Activated CD4-positive, alpha-beta T cell treated with anti-CD3 and anti-CD28 coated beads, Interleukin-2, amount 10 ng/mL, durations not matched to agents 7 days and 5 days (primary cell): ENCODE results near the gene RNF207. TPM values are rescaled to one million over a fixed set of nuclear protein-coding genes. Genes with fewer than 3 reads are reported as not detected.

Experiments used
- CTCF ChIA-PET: fragments of 350-600 bp; sonication (Branson Sonifier 250); formaldehyde crosslinking; loops from one replicate; lab custom pipeline; 2021; ENCODE audit warnings: antibody characterized with exemption; lab: Charles Lee
- POLR2A ChIA-PET: fragments of 350-600 bp; sonication (Branson Sonifier 250); formaldehyde crosslinking; loops from one replicate; lab custom pipeline; 2021; ENCODE audit warnings: antibody characterized with exemption; lab: Charles Lee
- DNase-seq: peaks from one replicate; pipeline ENCODE4 v3.0.0-alpha.2; 2020
- H3K27ac Mint-ChIP-seq: one replicate; pipeline ENCODE4 v1.8.0; 2021; ENCODE audit warnings: mild to moderate bottlenecking, moderate library complexity, mixed read lengths
- H3K27me3 Mint-ChIP-seq: one replicate; pipeline ENCODE4 v1.8.0; 2021; ENCODE audit warnings: mixed read lengths
- H3K36me3 Mint-ChIP-seq: one replicate; pipeline ENCODE4 v1.8.0; 2021; ENCODE audit warnings: low read depth, mixed read lengths
- H3K4me1 Mint-ChIP-seq: one replicate; pipeline ENCODE4 v1.8.0; 2021; ENCODE audit warnings: mixed read lengths
- H3K4me3 Mint-ChIP-seq: one replicate; pipeline ENCODE4 v1.8.0; 2021; ENCODE audit warnings: mild to moderate bottlenecking, moderate library complexity, mixed read lengths
- H3K9me3 Mint-ChIP-seq: one replicate; pipeline ENCODE4 v1.8.0; 2021; ENCODE audit warnings: mixed read lengths
- total RNA-seq, 2 experiments: library from RNA; stranded (reverse); gene quantifications; one replicate each; pipeline ENCODE4 v1.2.3, GENCODE V29; 2021

Gene RNF207
- total RNA-seq, 2 experiments from 2014 or later = 4.0 to 7.4 TPM

DNA sequence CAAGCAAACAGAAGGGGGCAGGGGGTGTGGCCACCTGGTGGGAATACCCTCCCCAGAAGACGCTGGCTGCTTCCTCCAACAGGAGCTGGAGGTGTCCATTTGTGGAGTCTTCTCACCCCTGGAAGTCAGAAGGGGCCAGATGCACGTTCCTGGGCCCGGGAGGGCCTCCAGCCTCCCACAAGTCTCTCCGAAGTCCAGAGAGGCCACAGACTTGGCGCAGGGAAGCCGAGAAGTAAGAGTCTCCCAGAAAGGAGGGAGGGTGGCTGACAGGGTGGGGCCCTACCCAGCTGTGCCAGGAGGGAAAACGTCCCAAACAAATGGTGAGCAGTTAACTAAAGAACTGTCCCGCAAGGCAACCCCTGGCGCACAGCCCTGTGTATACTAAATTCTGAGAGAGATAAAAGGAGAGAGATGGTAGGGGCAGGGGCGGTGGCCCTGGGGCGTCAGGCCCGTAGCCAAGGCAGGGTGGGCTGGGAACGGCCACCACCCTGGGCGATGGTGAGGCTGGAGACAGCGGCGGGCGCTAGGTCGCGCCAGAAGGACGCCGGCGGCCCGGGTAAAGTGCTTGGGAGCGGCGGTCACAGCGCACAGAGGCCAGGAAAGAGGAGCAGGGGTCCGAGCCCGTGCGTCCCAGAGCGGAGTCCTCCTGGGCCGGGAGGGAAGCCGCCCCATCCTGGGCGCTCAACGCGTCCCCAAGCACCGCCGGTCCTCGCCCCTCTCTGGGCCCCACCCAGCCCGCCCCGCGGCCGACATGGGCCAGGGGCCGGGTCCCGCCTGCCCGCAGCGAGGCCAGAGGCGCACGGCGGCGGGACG is 27.0 kb upstream of the RNF207 start:
- ChIA-PET POLR2A (no interaction called here), CTCF (no interaction called here)
- H3K9me3 Mint-ChIP-seq = no peaks in the 10 kb centered on the region
- no peaks in the 10 kb centered on the region for H3K36me3 Mint-ChIP-seq
- no peak overlapping the region for H3K27ac Mint-ChIP-seq
- peaks cover 6% of the 10 kb centered on the region for H3K4me1 Mint-ChIP-seq
- H3K27me3 Mint-ChIP-seq = peaks cover 38% of the 10 kb centered on the region
- H3K4me3 Mint-ChIP-seq = no peak overlapping the region
- no peak for DNase-seq

DNA sequence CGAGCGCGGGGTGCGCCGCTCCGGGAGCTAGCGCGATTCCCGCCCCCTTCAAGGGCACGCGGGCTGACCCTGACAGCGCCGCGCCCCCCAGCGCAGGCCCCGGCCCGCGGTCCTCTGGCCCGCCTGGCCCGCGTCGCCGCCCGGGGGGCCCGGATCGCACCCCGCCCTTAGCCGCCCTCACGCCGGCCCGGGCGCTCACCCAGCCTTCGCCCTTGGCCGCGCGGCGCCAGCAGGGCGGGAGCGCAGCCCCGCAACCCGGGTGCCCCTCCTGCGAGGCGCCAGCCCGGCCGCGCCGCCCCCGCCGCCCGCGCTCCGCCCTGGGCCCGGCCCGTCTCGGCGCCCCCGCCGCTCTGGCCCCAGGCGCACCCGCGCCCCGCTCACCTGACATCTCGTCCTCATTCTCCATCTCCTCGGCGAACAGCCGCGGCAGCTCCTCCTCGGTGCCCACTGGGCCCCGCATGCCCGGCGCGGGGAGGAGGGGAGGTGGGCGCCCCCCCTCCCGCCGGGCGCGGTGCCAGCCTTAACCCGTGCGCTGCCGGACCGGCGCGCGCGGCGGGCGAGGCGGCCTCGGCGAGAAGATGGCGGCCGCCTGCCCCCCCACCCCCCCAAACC is 26.2 kb upstream of the RNF207 start:
- POLR2A ChIA-PET = no interaction called here
- no peak for DNase-seq
- no peaks in the 10 kb centered on the region for H3K9me3 Mint-ChIP-seq
- peaks cover 6% of the 10 kb centered on the region for H3K36me3 Mint-ChIP-seq
- CTCF ChIA-PET = no interaction called here
- H3K27ac Mint-ChIP-seq = no peak overlapping the region
- H3K4me3 Mint-ChIP-seq = no peak overlapping the region
- peaks cover 6% of the 10 kb centered on the region for H3K4me1 Mint-ChIP-seq
- H3K27me3 Mint-ChIP-seq = peaks cover 38% of the 10 kb centered on the region

DNA sequence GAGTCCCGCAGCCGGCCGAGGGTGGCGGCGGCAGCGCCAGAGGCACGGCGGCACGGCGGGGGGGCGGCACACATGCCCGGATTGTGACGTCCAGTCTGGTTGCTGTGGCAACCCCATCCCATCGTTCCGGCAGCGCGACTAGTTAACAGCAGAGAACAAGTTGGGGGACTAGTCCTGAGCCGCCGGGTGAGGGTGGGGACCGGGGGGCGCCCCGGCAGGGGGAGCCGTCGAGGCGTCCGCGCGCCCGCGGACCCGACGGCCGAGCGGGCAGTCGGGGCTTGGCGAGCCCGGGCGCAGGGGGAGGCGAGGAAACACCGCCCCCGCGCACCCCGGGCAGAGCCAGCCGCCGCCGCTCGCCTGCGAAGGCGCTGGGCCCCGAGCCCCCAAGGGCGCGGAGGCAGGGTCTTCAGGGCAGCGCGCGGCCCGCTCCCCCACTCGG is 25.6 kb upstream of the RNF207 start, which contains the start of gene CHD5:
Gene CHD5 (minus strand): TSS at position 54 of the 439 bp plus-strand sequence. CDS start 298 bp downstream, outside the sequence.
- DNase-seq = no peak
- Mint-ChIP-seq H3K9me3 (no peaks in the 10 kb centered on the region), H3K4me1 (peaks cover 6% of the 10 kb centered on the region), H3K27me3 (peaks cover 38% of the 10 kb centered on the region), H3K4me3 (peak within 1 kb of the TSS; percentile 27), H3K36me3 (peaks cover 12% of the 10 kb centered on the region), H3K27ac (no peak within 1 kb of the TSS)
- POLR2A ChIA-PET = no interaction called here
- CTCF ChIA-PET = no interaction called here

DNA sequence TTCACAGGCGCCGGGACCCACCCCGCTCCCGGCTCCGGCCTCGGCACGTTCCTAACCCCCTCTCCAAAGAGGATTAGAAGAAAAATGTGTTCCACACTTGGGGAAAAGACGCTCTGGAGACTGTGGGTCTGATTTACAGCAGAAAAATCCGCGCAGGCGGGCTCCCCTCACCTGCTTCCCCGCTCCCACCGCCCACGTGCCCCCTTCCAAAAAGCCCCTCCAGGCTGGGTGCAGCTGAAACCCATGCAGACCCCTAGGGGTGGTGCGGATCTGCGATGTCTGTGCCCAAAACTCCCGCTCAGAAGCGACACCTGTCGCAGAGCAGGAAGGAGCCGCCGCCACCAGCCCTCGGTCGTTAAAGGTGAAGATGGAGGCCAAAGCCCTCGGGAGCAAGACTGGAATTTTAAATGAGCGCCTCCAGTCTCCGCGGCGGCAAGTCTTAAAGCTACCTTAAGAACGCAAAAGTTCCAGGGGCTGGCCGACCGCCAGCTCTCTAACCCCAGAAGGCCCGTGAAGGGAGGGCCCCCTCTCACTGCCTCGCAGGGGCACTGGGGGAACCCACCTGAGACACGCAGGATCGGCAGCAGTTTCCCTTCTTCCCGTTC is 25.1 kb upstream of the RNF207 start:
- H3K36me3 Mint-ChIP-seq = peaks cover 13% of the 10 kb centered on the region
- H3K9me3 Mint-ChIP-seq = no peaks in the 10 kb centered on the region
- H3K27ac Mint-ChIP-seq = no peak overlapping the region
- peak overlapping the region; percentile 27 for H3K4me3 Mint-ChIP-seq
- H3K27me3 Mint-ChIP-seq = peaks cover 38% of the 10 kb centered on the region
- CTCF ChIA-PET = no interaction called here
- DNase-seq = no peak
- POLR2A ChIA-PET = no interaction called here
- H3K4me1 Mint-ChIP-seq = peaks cover 8% of the 10 kb centered on the region

DNA sequence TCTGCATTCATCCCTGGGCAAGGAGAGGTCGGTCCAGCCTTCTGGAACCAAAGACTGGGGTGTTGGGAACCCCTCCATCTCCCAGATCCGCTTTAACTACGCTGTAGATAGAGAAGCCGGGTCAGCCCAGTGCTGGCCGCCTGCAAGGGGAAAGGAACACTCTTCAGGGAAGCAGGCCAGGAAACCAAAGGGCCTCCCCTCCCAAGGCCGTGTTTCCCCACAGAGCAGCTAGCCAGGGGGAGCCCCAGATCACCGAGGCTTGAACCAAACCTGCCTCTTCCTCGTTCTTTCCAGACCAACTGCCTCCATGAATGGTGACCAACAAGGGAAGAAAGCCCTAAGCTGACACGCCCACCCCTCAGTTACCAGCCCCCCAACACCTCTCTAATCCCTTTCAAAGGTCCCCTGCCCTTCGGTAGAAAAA is 24.6 kb upstream of the RNF207 start:
- no peak overlapping the region for H3K27ac Mint-ChIP-seq
- no peak for DNase-seq
- no peak overlapping the region for H3K4me3 Mint-ChIP-seq
- peaks cover 17% of the 10 kb centered on the region for H3K36me3 Mint-ChIP-seq
- CTCF ChIA-PET = no interaction called here
- H3K4me1 Mint-ChIP-seq = peaks cover 12% of the 10 kb centered on the region
- H3K9me3 Mint-ChIP-seq = no peaks in the 10 kb centered on the region
- peaks cover 38% of the 10 kb centered on the region for H3K27me3 Mint-ChIP-seq
- POLR2A ChIA-PET = no interaction called here

DNA sequence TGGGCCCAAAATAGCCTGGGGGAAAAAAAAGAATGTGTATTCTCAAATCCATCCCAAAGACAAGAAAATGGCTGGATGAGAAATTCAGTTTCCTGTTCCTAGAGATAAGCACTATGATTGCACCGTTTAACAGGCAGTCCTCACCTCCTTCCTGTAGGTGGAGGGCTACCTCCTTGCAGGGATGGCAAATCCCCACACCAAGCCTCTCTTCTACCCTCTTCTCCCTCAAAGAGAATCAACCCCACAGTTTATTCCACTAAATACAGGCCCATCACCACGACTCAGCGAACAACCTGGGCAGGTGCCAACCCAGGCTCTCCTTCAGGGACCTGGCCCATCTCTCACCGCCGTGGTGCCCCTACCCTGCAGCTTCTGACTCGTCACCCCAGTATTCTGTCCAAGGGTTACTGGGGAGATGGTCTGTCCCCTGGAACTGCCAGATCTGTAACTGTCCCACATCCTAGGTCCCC is 22.4 kb upstream of the RNF207 start:
- POLR2A ChIA-PET = no interaction called here
- peaks cover 28% of the 10 kb centered on the region for H3K36me3 Mint-ChIP-seq
- CTCF ChIA-PET = interaction anchor here (1.5 kb wide), 1 partner anchor 15 kb away, joined by 4 read pairs; no protein-coding TSS in a partner anchor
- H3K27ac Mint-ChIP-seq = no peak overlapping the region
- H3K27me3 Mint-ChIP-seq = peaks cover 20% of the 10 kb centered on the region
- no peak overlapping the region for H3K4me3 Mint-ChIP-seq
- DNase-seq = no peak
- H3K9me3 Mint-ChIP-seq = no peaks in the 10 kb centered on the region
- peaks cover 18% of the 10 kb centered on the region for H3K4me1 Mint-ChIP-seq

DNA sequence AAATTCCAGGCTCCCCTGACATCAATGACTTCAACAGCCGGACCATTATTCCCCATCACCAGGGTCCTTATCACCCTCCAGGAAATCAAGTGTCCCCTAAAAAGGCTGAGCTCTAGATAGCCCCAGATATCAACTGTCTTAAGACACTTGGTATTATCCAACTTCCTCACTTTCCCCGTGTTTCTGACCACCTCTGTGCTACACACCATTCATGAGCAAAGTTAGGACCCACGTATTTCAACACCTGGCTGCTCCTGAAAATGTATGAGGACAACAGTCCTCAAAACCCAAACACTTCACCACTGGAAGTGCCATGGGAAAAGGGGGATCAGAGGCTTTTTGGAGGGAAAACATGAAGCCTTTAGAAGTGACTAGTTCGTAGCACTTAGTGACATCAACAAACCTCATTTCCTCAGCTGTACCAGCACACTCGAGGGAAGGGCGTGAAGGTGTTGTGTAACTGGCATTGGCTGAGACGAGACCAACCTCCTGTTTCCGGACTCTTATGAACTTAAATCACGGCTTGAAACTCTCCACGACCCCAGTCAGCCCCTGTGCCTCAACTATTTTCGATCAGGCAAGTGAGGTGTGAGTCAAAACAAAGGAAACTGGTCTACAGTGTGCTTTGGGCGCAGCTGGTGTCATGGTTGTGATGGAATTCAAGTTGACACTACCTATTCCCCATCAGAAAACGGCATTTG is 21.7 kb upstream of the RNF207 start:
- Mint-ChIP-seq H3K4me3 (no peak overlapping the region), H3K9me3 (no peaks in the 10 kb centered on the region), H3K36me3 (peaks cover 32% of the 10 kb centered on the region), H3K27ac (peak overlapping the region; percentile 25), H3K27me3 (peaks cover 16% of the 10 kb centered on the region), H3K4me1 (peaks cover 20% of the 10 kb centered on the region)
- ChIA-PET CTCF (interaction anchor here (1.5 kb wide), 2 partner anchors 10 to 14 kb away, joined by 3 to 4 read pairs; no protein-coding TSS in a partner anchor), POLR2A (interaction anchor here (0.8 kb wide), 1 partner anchor 59 kb away, joined by 3 read pairs; no protein-coding TSS in a partner anchor)
- no peak for DNase-seq

DNA sequence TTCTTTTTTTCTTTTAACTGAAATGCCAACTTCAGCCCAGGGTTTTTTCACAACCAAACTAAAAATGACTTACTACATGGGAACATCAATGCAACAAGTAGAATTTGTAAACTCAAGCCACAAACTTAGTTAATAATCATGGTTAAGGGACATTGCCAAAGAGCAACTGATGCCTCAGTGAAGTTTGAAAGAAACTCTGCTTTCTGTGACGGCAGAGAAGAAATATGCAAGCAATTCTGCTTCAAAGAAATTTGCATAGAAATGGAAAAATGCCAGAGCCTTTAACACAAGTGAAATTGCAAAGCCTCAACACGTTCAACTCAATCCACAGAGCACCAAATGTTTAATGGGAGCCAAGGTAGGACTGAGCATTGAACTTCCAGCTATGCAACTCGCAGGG is 20.8 kb upstream of the RNF207 start:
- H3K4me1 Mint-ChIP-seq = peaks cover 23% of the 10 kb centered on the region
- DNase-seq = no peak
- ChIA-PET CTCF (interaction anchor here (1.5 kb wide), 1 partner anchor 9 kb away, joined by 3 read pairs; no protein-coding TSS in a partner anchor), POLR2A (no interaction called here)
- peaks cover 16% of the 10 kb centered on the region for H3K27me3 Mint-ChIP-seq
- H3K36me3 Mint-ChIP-seq = peaks cover 35% of the 10 kb centered on the region
- no peaks in the 10 kb centered on the region for H3K9me3 Mint-ChIP-seq
- H3K4me3 Mint-ChIP-seq = no peak overlapping the region
- H3K27ac Mint-ChIP-seq = no peak overlapping the region

DNA sequence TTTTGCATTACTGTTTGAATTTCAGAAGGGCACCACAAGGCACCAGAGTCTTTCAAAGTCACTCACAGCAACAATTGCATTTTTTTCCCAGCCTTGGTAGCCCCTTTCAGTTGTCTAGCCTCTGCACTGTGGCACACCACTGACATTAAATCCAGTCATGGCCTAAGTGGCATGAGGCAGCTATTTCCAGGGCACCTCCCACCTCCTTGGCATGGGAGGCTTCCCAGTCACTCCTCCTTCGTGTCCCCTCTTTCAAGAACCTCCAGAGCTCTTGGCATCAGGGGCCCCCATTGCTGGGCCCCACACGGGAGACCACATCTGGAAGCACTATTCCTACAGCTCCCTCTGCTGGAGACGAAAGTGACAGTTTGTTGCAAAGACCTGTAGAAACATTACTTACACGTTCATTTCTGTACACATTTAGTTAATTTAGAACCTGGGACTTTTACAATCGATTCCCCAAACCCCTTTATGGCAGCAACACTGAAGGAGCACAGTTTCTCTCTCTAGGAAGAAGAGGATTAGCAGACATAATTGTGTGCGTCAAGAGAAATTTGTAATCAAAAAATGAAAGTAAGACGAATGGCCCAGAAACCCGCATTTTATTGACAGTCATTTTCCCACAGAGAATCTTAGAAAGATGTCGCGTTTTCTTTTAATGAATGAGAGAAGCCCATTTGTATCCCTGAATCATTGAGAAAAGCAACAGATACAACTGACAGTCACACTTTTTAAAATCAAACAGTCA is 20.1 kb upstream of the RNF207 start:
- CTCF ChIA-PET = interaction anchor here (1.5 kb wide), 1 partner anchor 9 kb away, joined by 3 read pairs; no protein-coding TSS in a partner anchor
- Mint-ChIP-seq H3K27me3 (peaks cover 13% of the 10 kb centered on the region), H3K9me3 (no peaks in the 10 kb centered on the region), H3K27ac (no peak overlapping the region), H3K36me3 (peaks cover 40% of the 10 kb centered on the region), H3K4me3 (no peak overlapping the region), H3K4me1 (peaks cover 23% of the 10 kb centered on the region)
- POLR2A ChIA-PET = no interaction called here
- peak; percentile 51 for DNase-seq

DNA sequence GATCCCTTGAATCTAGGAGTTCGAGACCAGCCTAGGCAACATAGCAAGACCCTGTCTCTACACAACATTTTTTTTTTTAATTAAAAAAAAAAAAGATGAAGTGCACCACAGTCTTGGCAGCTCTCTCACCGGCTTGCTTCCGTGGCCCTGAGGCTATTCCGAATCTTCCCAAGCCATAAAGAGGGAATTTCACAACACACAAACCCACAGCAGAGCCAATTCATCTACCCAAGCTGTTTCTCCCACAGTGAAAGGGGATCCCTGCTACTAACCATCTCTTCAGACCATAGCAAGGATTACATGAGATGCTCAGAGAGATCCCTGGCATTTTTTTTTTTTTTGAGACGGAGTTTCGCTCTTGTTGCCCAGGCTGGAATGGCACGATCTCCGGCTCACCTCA is 17.5 kb upstream of the RNF207 start:
- H3K36me3 Mint-ChIP-seq = peaks cover 48% of the 10 kb centered on the region
- no peak for DNase-seq
- no peaks in the 10 kb centered on the region for H3K27me3 Mint-ChIP-seq
- H3K9me3 Mint-ChIP-seq = no peaks in the 10 kb centered on the region
- no peak overlapping the region for H3K4me3 Mint-ChIP-seq
- ChIA-PET CTCF (interaction anchor here (0.8 kb wide), 1 partner anchor 58 kb away, joined by 3 read pairs; no protein-coding TSS in a partner anchor), POLR2A (no interaction called here)
- no peak overlapping the region for H3K27ac Mint-ChIP-seq
- H3K4me1 Mint-ChIP-seq = peaks cover 23% of the 10 kb centered on the region

DNA sequence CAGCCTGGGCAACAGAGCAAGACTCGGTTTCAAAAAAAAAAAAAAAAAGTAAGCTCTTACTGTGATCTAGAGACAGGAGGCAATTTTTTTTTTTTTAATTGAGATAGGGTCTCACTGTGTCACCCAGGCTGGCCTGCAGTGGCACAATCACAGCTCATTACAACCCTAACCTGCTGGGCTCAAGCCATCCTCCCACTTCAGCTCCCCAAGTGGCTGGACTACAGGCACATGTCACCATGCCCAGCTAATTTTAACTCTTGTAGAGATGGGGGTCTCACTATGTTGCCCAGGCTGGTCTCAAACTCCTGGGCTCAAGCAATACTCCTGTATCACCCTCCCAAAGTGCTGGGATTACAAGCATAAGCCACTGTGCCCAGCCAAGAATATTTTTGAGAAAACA is 14.0 kb upstream of the RNF207 start:
- Mint-ChIP-seq H3K9me3 (no peaks in the 10 kb centered on the region), H3K4me3 (no peak overlapping the region), H3K27me3 (no peaks in the 10 kb centered on the region), H3K27ac (no peak overlapping the region), H3K36me3 (peaks cover 45% of the 10 kb centered on the region), H3K4me1 (peaks cover 22% of the 10 kb centered on the region)
- POLR2A ChIA-PET = interaction anchor here (0.6 kb wide), 1 partner anchor 118 kb away, joined by 4 read pairs; no protein-coding TSS in a partner anchor
- CTCF ChIA-PET = interaction anchor here (0.6 to 0.8 kb wide), 2 partner anchors 63 to 175 kb away, joined by 3 to 4 read pairs; no protein-coding TSS in a partner anchor
- no peak for DNase-seq
